GM12878 (cell line): ENCODE measurements around the gene BSCL2. TPM values are rescaled to one million over a fixed set of nuclear protein-coding genes. Genes with fewer than 3 reads are reported as not detected.

ENCODE experiments used
- ATF7 ChIP-seq: fragments of 450-650 bp; IDR thresholded peaks from 2 replicates; pipeline ENCODE4 v1.6.1; 2016; ENCODE audit warnings: low read depth, mild to moderate bottlenecking
- BACH1 ChIP-seq: fragments of 450-650 bp; IDR thresholded peaks from 2 replicates; pipeline ENCODE4 v1.6.1; 2017; ENCODE audit warnings: mild to moderate bottlenecking, borderline replicate concordance
- BHLHE40 ChIP-seq, 2 experiments: fragments of 450-650 bp in 1 of 2; IDR thresholded peaks; 2 replicates each; pipeline ENCODE4 v1.6.1; 2011 to 2017; ENCODE audit warnings: low read depth in 2 of 2, borderline replicate concordance in 1 of 2, improper control_type of control experiment in 1 of 2, low read length in 1 of 2, mild to moderate bottlenecking in 1 of 2
- CHD1 ChIP-seq: IDR thresholded peaks from 2 replicates; pipeline ENCODE4 v1.6.1; 2012; ENCODE audit warnings: low read depth, low read length, improper control_type of control experiment
- EGR1 ChIP-seq, 2 experiments: IDR thresholded peaks; 1 replicate in 1 of 2; 2 replicates in 1 of 2; pipeline ENCODE4 v1.6.1; 2011 to 2012; ENCODE audit warnings: low read depth in 2 of 2, low read length in 2 of 2, borderline replicate concordance in 1 of 2, mild to moderate bottlenecking in 1 of 2, moderate library complexity in 1 of 2
- ELK1 ChIP-seq: IDR thresholded peaks from 2 replicates; pipeline ENCODE4 v1.6.1; 2012; ENCODE audit warnings: low read depth, low read length, improper control_type of control experiment
- FOXK2 ChIP-seq: fragments of 450-650 bp; IDR thresholded peaks from 2 replicates; pipeline ENCODE4 v1.6.1; 2017; ENCODE audit warnings: mild to moderate bottlenecking, moderate library complexity
- GATAD2B ChIP-seq: fragments of 450-650 bp; conservative IDR thresholded peaks from 2 replicates; pipeline ENCODE4 v1.6.1; 2017; ENCODE audit warnings: low read depth, mild to moderate bottlenecking, moderate library complexity
- HDGF ChIP-seq: fragments of 450-650 bp; IDR thresholded peaks from 2 replicates; pipeline ENCODE4 v1.6.1; 2016; ENCODE audit warnings: antibody characterized with exemption
- MAX ChIP-seq: IDR thresholded peaks from 2 replicates; pipeline ENCODE4 v1.6.1; 2012; ENCODE audit warnings: low read depth, low read length, improper control_type of control experiment
- MEF2A ChIP-seq: IDR thresholded peaks from 2 replicates; pipeline ENCODE4 v1.6.1; 2011; ENCODE audit warnings: low read depth, mild to moderate bottlenecking, low read length, moderate library complexity; ENCODE audit not compliant: insufficient read depth
- MEF2B ChIP-seq: fragments of 450-650 bp; IDR thresholded peaks from 2 replicates; pipeline ENCODE4 v1.6.1; 2018; ENCODE audit warnings: mild to moderate bottlenecking, moderate library complexity; ENCODE audit not compliant: partially characterized antibody, poor library complexity, severe bottlenecking
- MTA2 ChIP-seq: fragments of 450-650 bp; IDR thresholded peaks from 2 replicates; pipeline ENCODE4 v1.6.1; 2016; ENCODE audit warnings: low read depth, mild to moderate bottlenecking, moderate library complexity
- NFYB ChIP-seq: IDR thresholded peaks from 2 replicates; pipeline ENCODE4 v1.6.1; 2011; ENCODE audit warnings: low read depth, mild to moderate bottlenecking, low read length, improper control_type of control experiment, moderate library complexity; ENCODE audit not compliant: insufficient read depth
- PKNOX1 ChIP-seq: fragments of 450-650 bp; IDR thresholded peaks from 2 replicates; pipeline ENCODE4 v1.6.1; 2016; ENCODE audit warnings: mild to moderate bottlenecking
- POLR2AphosphoS5 ChIP-seq: IDR thresholded peaks from 2 replicates; pipeline ENCODE4 v1.6.1; 2011; ENCODE audit warnings: mild to moderate bottlenecking, low read length, inconsistent platforms
- RFX5 ChIP-seq: IDR thresholded peaks from 2 replicates; pipeline ENCODE4 v1.6.1; 2011; ENCODE audit warnings: low read depth, low read length, improper control_type of control experiment
- SMAD5 ChIP-seq: IDR thresholded peaks from 2 replicates; pipeline ENCODE4 v1.6.1; 2016; ENCODE audit warnings: antibody characterized with exemption, low read depth
- SMARCA5 ChIP-seq: fragments of 450-650 bp; IDR thresholded peaks from 2 replicates; pipeline ENCODE4 v1.6.1; 2017; ENCODE audit warnings: mild to moderate bottlenecking
- TAF1 ChIP-seq: IDR thresholded peaks from 2 replicates; pipeline ENCODE4 v1.6.1; 2011; ENCODE audit warnings: mild to moderate bottlenecking, low read depth, low read length, borderline replicate concordance
- TBL1XR1 ChIP-seq: IDR thresholded peaks from 2 replicates; pipeline ENCODE4 v1.6.1; 2012; ENCODE audit warnings: low read depth, low read length, improper control_type of control experiment
- TCF12 ChIP-seq: IDR thresholded peaks from 2 replicates; pipeline ENCODE4 v1.6.1; 2011; ENCODE audit warnings: low read depth, mild to moderate bottlenecking, low read length
- ZBED1 ChIP-seq: IDR thresholded peaks from 2 replicates; pipeline ENCODE4 v1.6.1; 2016; ENCODE audit warnings: borderline replicate concordance
- ZNF622 ChIP-seq: fragments of 450-650 bp; IDR thresholded peaks from 2 replicates; pipeline ENCODE4 v1.6.1; 2017; ENCODE audit warnings: mild to moderate bottlenecking, inconsistent platforms
- polyA plus RNA-seq, 11 experiments: library from polyadenylated mRNA; depleted of rRNA in 4 of 11; unstranded in 6 of 11; stranded (reverse) in 5 of 11; fragments of >200 nt; fragmentation: Nextera tagmentation in 4 of 11; fragmentation: Illumina TruSeq in 1 of 11; extraction: Ambion mirVana in 4 of 11; extraction: Trizol in 1 of 11; gene quantifications; 1 replicate in 1 of 11; 2 replicates in 10 of 11; pipeline versions ENCODE4 v1.2.1 to v1.2.3, GENCODE V29; 2011 to 2016; ENCODE audit warnings: inconsistent platforms in 2 of 11, missing spikeins in 2 of 11, low read depth in 1 of 11
- total RNA-seq, 4 experiments: library from RNA; depleted of rRNA in 3 of 4; stranded (reverse); fragments of >200 nt in 3 of 4; fragmentation: Illumina TruSeq in 1 of 4; extraction: Trizol in 1 of 4; gene quantifications; 2 replicates each; pipeline versions ENCODE4 v1.2.1 to v1.2.3, GENCODE V29; 2013 to 2021
- TF ChIP-seq, protein P1 (sequence below): IDR thresholded peaks from 2 replicates; pipeline ENCODE4 v1.6.1; 2012; ENCODE audit warnings: low read depth, low read length, improper control_type of control experiment
- TF ChIP-seq, protein P2 (sequence below): fragments of 450-650 bp; IDR thresholded peaks from 2 replicates; pipeline ENCODE4 v1.6.1; 2016; ENCODE audit warnings: mild to moderate bottlenecking

Gene BSCL2
- total and polyA plus RNA-seq, 10 of the 15 experiments (the other 5 are each of a cell fraction or from before 2014, with no cell fraction given): 12.3 to 57.9 (median 21.8) TPM

DNA sequence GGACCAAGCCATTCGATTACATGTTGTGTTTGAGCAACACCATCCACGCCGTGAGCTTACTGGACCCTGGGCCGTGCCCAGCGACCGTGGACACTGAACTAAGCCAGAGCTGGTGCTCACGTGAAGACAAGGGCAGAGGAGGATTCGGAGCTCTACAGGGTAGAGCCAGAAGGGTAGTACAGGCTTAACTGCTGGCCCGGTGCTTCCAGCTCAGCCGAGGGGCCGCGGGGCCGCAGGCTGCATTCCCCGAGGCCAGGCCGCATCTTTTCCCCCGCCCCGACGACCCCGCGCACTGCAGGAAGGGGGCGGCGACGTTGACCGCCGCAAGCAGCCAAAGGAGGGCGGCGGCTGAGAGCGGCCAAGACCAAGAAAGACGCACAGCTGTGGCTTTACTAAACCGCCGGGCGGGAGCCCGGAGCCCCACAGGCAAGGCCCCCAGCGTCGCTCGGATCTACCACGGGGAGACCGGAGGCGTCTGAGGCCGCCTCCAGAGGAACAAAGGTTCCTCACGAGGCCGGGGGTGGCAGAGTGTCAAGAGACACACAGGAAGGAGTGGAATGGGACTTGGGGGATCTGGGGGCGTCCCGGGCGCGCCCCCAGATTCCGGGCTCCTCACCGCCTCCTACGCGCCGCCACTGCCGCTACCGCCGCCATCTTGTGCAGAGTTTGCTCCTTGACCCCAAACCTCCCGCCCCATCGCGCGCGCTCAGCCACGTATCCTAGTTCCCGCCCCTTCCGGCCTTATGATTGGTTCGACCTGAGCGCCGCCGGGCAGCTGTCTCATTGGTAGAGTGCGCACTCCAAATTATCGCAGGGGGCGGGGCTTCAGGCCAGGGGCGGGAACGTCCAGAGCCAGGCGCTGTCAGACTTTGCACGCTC, 61.0 kb downstream of the BSCL2 start, which contains the start of gene GANAB (continued):
- TF ChIP-seq, protein P1, sequence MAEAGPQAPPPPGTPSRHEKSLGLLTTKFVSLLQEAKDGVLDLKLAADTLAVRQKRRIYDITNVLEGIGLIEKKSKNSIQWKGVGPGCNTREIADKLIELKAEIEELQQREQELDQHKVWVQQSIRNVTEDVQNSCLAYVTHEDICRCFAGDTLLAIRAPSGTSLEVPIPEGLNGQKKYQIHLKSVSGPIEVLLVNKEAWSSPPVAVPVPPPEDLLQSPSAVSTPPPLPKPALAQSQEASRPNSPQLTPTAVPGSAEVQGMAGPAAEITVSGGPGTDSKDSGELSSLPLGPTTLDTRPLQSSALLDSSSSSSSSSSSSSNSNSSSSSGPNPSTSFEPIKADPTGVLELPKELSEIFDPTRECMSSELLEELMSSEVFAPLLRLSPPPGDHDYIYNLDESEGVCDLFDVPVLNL: peak; percentile 72
- TF ChIP-seq SMARCA5 (no peak), MTA2 (peak; percentile 37; the same call in 1 of the 2 replicates), SMAD5 (peak; percentile 79), MAX (peak; percentile 53; the same call in 1 of the 2 replicates), RFX5 (peak; percentile 48; the same call in 1 of the 2 replicates), ZNF622 (no peak), MEF2B (no peak), GATAD2B (peak; percentile 70), EGR1 (IDR thresholded peaks at IDR 0.05; ENCODE audit: borderline replicate concordance in 1 of 2, low read depth in 2 of 2, low read length in 2 of 2) (peak in 1 of 2 experiments; percentile 93; a peak in 2 of 3 replicates), PKNOX1 (peak; percentile 77), BHLHE40 (IDR thresholded peaks at IDR 0.05; ENCODE audit: borderline replicate concordance in 1 of 2, low read depth in 2 of 2, low read length in 1 of 2) (peak; percentile 3 to 7; a peak in 1 of 4 replicates), ATF7 (peak; percentile 22; the same call in 1 of the 2 replicates), TAF1 (peak; percentile 94), CHD1 (0 out of 2 replicates have a peak, but pooled peaks have one; percentile 51), TBL1XR1 (no peak), TCF12 (no peak), ELK1 (0 out of 2 replicates have a peak, but pooled peaks have one; percentile 43), NFYB (peak; percentile 85), MEF2A (no peak), ZBED1 (no peak; the same call in 1 of the 2 replicates), HDGF (0 out of 2 replicates have a peak, but pooled peaks have one; percentile 39), FOXK2 (no peak), BACH1 (no peak), POLR2AphosphoS5 (peak; percentile 92)
- TF ChIP-seq, protein P2, sequence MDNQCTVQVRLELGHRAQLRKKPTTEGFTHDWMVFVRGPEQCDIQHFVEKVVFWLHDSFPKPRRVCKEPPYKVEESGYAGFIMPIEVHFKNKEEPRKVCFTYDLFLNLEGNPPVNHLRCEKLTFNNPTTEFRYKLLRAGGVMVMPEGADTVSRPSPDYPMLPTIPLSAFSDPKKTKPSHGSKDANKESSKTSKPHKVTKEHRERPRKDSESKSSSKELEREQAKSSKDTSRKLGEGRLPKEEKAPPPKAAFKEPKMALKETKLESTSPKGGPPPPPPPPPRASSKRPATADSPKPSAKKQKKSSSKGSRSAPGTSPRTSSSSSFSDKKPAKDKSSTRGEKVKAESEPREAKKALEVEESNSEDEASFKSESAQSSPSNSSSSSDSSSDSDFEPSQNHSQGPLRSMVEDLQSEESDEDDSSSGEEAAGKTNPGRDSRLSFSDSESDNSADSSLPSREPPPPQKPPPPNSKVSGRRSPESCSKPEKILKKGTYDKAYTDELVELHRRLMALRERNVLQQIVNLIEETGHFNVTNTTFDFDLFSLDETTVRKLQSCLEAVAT: peak; percentile 58; the same call in 1 of the 2 replicates
